ENCODE data around the gene SLC2A5.
"Not testable (repeated sequence)": the region's sequence is repeated elsewhere in the genome, so short reads cannot be mapped to it uniquely, and the experiment has no call there.

Gene SLC2A5

DNA sequence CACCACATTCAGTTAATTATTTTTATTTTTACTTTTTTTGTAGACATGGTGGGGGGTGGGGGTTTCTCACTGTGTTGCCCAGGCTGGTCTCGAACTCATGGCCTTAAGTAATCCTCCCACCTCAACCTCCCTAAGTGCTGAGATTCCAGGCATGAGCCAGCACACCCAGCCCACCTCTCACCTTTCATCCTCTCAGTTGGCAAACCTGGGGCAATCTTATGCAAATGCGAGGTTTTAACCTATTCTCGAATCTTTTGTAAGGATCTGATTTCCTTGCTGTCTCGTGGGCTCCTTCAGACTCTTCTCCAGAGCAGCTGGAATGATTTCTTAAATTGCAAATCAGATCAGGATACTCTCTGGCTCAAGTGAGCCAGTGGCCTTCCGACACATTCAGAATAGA is 36.1 kb downstream of the SLC2A5 start:
- peaks cover 4% of the 10 kb centered on the region for H3K36me3 Mint-ChIP-seq (ENCODE audit: low read depth)
- no peak for DNase-seq
- TF ChIP-seq, protein P1, sequence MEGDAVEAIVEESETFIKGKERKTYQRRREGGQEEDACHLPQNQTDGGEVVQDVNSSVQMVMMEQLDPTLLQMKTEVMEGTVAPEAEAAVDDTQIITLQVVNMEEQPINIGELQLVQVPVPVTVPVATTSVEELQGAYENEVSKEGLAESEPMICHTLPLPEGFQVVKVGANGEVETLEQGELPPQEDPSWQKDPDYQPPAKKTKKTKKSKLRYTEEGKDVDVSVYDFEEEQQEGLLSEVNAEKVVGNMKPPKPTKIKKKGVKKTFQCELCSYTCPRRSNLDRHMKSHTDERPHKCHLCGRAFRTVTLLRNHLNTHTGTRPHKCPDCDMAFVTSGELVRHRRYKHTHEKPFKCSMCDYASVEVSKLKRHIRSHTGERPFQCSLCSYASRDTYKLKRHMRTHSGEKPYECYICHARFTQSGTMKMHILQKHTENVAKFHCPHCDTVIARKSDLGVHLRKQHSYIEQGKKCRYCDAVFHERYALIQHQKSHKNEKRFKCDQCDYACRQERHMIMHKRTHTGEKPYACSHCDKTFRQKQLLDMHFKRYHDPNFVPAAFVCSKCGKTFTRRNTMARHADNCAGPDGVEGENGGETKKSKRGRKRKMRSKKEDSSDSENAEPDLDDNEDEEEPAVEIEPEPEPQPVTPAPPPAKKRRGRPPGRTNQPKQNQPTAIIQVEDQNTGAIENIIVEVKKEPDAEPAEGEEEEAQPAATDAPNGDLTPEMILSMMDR (IDR thresholded peaks at IDR 0.05), result no peak
- peaks cover 54% of the 10 kb centered on the region for H3K9me3 Mint-ChIP-seq
- H3K27me3 Mint-ChIP-seq (ENCODE audit: low read depth, poor library complexity), result peaks cover 17% of the 10 kb centered on the region
- H3K27ac Mint-ChIP-seq, result no peak overlapping the region
- no peak overlapping the region for H3K4me3 Mint-ChIP-seq
- no peaks in the 10 kb centered on the region for H3K4me1 Mint-ChIP-seq

DNA sequence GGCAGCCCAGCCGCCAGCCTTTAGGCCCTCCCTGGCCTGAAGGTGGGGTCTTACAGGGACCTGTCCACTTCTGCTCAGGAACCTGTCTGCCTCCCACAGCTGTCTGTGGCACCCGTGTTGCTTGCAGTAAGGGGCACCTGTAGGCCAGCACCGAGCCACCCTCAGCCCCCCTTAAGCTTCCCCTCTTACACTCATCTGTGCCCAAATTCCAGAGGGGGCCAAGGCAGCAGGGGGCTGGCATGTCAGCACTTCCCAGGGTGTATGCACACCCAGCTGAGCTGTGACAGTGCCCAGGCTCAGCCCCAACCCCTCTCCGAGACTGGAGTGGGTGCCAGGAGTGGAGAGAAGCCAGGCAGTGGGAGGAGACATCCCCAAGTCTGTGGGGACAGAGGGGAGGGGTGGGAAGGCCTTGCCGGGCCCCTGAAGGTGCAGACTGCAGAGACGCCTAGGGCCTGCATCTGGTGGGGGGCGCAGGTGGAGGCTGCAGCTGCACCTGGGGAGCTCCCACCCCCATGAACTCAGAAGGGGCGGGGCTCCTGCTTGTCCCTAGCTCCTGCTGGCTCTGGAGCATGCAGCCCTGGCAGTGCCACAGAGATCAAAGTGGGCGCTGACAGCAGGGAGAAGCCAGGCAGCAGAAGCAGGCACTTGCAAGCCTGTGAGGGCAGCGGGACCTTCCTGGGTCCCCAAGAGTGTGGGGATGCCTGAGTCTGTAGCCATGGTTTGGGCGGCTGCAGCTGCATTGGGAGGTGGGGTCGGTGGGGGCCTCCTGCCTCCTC is 37.8 kb downstream of the SLC2A5 start:
- Mint-ChIP-seq H3K27ac (no peak overlapping the region), H3K4me1 (no peaks in the 10 kb centered on the region), H3K9me3 (peaks cover 54% of the 10 kb centered on the region)

DNA sequence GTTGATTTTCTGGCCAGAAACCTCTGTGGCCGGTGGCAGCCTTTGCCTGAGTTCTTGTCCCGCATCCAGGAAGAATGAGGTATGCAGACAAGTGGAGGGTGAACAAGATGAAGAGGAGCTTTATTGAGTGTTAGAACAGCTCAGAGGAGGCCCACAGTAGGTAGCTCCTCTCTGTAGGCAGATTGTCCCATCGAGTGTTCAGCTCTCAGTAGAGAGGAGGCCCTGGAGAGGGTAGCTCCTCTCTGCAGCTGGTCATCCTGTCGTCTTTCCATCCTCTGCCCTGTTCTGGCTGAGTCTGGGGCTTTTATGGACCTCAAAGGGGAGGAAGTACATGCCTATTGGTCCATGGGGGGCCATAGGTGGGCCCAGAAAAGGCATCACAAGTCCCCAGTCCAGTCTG is 38.4 kb downstream of the SLC2A5 start:
- Mint-ChIP-seq H3K9me3 (peaks cover 51% of the 10 kb centered on the region), H3K27me3 (ENCODE audit: low read depth, poor library complexity) (peaks cover 13% of the 10 kb centered on the region)
- H3K36me3 Mint-ChIP-seq (ENCODE audit: low read depth); H3K27ac Mint-ChIP-seq; H3K4me3 Mint-ChIP-seq; H3K4me1 Mint-ChIP-seq; DNase-seq: not testable (repeated sequence)

More for the DNA sequence above, 37.8 kb downstream of the SLC2A5 start:
- Mint-ChIP-seq H3K4me3 (no peak overlapping the region), H3K27me3 (ENCODE audit: low read depth, poor library complexity) (peaks cover 17% of the 10 kb centered on the region), H3K36me3 (ENCODE audit: low read depth) (peaks cover 4% of the 10 kb centered on the region)
- no peak for DNase-seq
- TF ChIP-seq, protein P1 (IDR thresholded peaks at IDR 0.05), result no peak

- no peak for DNase-seq
- H3K9me3 Mint-ChIP-seq, result peaks cover 34% of the 10 kb centered on the region
- peaks cover 4% of the 10 kb centered on the region for H3K36me3 Mint-ChIP-seq (ENCODE audit: low read depth)
- H3K27me3 Mint-ChIP-seq (ENCODE audit: low read depth, poor library complexity), result peaks cover 10% of the 10 kb centered on the region
- H3K4me1 Mint-ChIP-seq, result no peaks in the 10 kb centered on the region
- no peak overlapping the region for H3K4me3 Mint-ChIP-seq
- TF ChIP-seq, protein P1 (IDR thresholded peaks at IDR 0.05), result no peak
- no peak overlapping the region for H3K27ac Mint-ChIP-seq
Measured at GRCh38 chr1:9028921-9029705, 40.3 kb downstream of the SLC2A5 start.

DNA sequence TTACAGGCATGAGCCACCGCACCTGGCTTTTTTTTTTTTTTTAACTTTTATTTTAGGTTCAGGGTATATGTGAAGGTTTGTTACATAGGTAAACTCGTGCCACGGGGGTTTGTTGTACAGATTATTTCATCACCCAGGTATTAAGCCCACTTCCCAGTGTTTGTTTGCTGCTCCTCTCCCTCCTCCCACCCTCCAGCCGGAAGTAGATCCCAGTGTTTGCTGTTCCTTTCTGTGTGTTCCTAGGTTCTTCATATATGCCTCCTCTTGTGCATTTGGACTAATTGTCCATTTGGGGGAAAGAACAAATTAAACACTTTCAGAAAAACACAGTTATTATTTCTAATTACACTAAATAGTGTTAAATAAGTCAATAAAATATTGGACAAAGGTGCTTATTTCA is 42.1 kb downstream of the SLC2A5 start:
- Mint-ChIP-seq H3K4me1 (peaks cover 6% of the 10 kb centered on the region), H3K27me3 (ENCODE audit: low read depth, poor library complexity) (peaks cover 10% of the 10 kb centered on the region), H3K9me3 (peaks cover 26% of the 10 kb centered on the region), H3K27ac (no peak overlapping the region), H3K4me3 (no peak overlapping the region), H3K36me3 (ENCODE audit: low read depth) (peaks cover 4% of the 10 kb centered on the region)
- TF ChIP-seq, protein P1 (IDR thresholded peaks at IDR 0.05), result no peak
- no peak for DNase-seq

GRCh38 chr1:9025449-9025848 is 44.0 kb downstream of the SLC2A5 start:
- Mint-ChIP-seq H3K9me3 (peaks cover 17% of the 10 kb centered on the region), H3K27ac (no peak overlapping the region), H3K4me3 (no peak overlapping the region), H3K36me3 (ENCODE audit: low read depth) (no peaks in the 10 kb centered on the region), H3K27me3 (ENCODE audit: low read depth, poor library complexity) (peaks cover 10% of the 10 kb centered on the region), H3K4me1 (peaks cover 17% of the 10 kb centered on the region)
- DNase-seq, result no peak
- TF ChIP-seq, protein P1 (IDR thresholded peaks at IDR 0.05), result no peak
